ENCODE data around the gene AXIN2.
"Not testable (repeated sequence)": the region's sequence is repeated elsewhere in the genome, so short reads cannot be mapped to it uniquely, and the experiment has no call there.

The AXIN2 gene

GRCh38 chr17:65518256-65518655 is 43.2 kb downstream of the AXIN2 start:
- no peak for DNase-seq (ENCODE audit: low read depth)

GRCh38 chr17:65515959-65516948 is 45.2 kb downstream of the AXIN2 start:
- no peak for DNase-seq (ENCODE audit: low read depth)

DNA sequence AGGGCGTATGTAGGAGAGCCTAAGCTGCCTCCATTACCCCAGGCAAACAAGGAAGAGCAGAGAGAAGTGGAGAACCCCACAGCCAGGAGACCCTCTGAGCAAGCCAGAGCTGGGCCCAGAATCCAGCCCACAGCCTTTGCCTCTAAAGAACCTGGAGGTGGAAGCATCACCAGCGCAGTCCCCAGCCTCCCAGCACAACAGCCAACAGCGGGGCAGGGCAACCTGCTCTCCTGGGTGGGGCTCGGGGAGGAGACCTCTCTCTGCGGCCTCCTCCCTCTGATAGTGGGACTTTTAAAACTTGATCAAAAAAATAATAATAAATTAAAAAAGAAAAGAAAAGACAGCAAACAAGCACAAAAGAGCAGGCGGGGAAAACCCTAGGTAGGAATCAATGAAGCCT is 45.9 kb downstream of the AXIN2 start:
- no peak for DNase-seq (ENCODE audit: low read depth)

DNA sequence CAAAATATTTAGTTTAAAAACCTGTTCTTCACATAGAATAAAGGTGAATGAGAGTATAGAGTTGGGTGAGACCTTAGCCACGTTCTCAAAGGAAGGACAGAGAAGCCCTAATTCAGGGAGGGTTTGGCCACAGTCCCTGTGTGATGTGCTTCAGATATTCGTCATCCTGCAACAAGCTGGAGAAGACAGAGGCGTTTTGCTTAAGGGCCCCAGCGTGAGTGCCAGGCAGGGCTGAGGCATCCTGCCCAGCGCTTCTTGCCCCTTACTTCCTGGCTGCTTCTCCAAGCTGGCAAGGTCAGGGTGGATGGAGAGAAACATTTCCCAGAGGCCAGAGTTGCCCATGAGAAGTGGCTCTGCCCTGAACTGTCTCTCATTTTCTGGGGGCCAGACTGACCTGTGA is 46.9 kb downstream of the AXIN2 start:
- peak; percentile 58 for DNase-seq (ENCODE audit: low read depth)

GRCh38 chr17:65514082-65514481 is 47.4 kb downstream of the AXIN2 start:
- peak; percentile 80 for DNase-seq (ENCODE audit: low read depth)

DNA sequence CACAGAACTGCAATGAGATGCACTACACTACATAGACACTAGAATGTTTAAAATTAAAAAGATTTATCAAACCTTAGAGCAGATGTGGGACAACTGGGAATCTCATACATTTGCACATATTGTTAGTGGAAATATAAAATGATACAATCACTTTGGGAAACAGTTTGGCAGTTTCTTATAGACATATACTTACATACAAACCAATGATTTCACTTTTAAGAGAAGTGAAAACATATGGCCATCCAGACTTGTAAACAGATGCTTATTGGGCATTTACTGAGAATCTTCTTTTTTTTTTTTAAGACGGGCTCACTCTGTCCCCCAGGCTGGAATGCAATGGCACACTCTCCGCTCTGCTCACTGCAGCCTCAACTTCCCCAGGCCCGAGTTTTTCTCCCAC is 50.1 kb downstream of the AXIN2 start:
- no peak for DNase-seq (ENCODE audit: low read depth)

DNA sequence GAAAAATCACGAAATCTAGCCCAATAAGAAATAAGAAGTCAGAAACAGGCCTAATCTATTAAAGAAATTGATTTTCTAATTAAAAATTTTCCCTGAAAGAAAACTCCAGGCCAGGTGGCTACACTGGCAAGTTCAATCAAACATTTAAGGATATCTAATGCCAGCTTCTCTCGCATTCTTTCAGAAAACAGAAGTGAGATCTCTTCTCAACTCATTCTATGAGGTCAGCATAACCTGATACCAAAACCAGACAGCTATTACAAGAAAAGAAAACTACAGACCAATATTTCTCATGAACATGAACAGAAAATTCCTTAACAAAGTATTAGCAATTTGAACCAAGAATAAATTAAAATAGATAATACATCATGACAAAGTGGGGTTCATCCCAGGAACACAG is 52.4 kb downstream of the AXIN2 start:
- no peak for DNase-seq (ENCODE audit: low read depth)

DNA sequence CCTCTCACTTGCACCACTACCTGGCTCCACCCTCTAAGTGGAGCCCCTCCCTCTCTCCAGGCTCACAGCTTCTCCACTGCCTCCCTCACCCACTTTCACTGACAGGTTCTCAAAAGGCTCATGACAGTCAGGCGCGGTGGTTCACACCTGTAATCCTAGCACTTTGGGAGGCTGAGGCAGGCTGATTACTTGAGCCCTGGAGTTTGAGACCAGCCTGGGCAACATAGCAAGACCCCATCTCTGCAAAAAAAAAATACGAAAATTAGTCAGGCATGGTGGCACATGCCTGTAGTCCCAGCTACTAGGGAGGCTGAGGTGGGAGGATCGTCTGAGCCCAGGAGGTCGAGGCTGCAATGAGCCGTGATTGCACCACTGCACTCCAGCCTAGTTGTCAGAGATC is 56.8 kb downstream of the AXIN2 start:
- DNase-seq (ENCODE audit: low read depth), result not testable (repeated sequence)

DNA sequence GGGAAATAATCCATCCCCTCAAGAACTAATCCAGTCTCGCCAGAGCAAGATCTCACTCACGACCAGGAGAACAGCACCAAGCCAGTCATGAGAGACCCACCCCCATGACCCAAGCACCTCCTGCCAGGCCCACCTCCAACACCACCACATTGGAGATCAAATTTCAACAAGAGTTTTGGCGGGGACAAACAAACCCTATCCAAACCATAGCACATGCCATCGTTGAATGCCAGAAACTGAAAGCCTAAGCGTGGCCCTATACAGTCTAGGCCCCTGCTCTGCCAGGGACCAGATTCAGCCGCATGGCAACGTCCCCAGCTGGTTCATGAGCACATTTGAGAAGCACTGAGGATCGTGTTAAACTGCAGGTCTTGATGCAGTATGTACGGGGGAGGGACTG is 57.3 kb downstream of the AXIN2 start:
- DNase-seq (ENCODE audit: low read depth), result no peak

DNA sequence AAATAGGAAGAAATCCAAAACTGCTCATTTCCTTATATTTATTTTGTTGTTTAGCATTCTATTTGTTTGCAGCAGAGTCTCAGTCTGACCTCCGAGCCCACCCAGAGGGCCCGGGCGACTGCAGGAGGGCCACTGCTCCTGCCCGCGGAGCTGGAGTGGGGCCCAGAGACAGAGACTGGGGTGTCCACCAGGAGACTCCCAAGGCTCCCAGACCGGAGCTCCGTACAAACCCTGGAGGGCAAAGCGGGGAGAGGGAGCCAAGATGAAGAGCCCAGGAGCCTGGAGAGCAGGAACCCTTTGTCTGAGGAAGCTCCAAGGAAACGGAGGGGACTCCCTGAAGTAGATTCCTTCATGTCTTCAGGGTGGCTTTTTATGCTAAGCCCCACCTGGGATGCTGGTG is 57.9 kb downstream of the AXIN2 start:
- no peak for DNase-seq (ENCODE audit: low read depth)

GRCh38 chr17:65498816-65499215 is 62.6 kb downstream of the AXIN2 start:
- no peak for DNase-seq (ENCODE audit: low read depth)

DNA sequence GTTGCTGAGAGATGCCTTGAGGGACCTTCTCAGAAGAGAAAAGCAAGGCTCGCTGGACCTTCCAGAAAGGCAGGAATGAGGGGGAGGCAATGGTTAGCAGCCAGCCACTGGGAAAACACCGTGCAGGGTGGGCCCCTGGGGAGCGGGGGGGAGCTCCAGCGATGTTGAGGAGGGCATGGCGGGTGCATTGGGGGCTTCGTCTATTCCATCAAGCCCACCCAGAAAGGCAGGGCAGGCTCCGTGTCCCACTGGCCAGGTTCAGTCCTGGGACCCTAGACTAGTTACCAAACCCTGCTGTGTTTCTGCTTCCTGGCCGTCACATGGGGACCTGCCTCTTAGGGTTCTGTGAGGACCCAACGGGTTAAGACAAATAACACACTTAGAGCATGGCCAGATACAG is 64.6 kb downstream of the AXIN2 start:
- DNase-seq (ENCODE audit: low read depth), result no peak

DNA sequence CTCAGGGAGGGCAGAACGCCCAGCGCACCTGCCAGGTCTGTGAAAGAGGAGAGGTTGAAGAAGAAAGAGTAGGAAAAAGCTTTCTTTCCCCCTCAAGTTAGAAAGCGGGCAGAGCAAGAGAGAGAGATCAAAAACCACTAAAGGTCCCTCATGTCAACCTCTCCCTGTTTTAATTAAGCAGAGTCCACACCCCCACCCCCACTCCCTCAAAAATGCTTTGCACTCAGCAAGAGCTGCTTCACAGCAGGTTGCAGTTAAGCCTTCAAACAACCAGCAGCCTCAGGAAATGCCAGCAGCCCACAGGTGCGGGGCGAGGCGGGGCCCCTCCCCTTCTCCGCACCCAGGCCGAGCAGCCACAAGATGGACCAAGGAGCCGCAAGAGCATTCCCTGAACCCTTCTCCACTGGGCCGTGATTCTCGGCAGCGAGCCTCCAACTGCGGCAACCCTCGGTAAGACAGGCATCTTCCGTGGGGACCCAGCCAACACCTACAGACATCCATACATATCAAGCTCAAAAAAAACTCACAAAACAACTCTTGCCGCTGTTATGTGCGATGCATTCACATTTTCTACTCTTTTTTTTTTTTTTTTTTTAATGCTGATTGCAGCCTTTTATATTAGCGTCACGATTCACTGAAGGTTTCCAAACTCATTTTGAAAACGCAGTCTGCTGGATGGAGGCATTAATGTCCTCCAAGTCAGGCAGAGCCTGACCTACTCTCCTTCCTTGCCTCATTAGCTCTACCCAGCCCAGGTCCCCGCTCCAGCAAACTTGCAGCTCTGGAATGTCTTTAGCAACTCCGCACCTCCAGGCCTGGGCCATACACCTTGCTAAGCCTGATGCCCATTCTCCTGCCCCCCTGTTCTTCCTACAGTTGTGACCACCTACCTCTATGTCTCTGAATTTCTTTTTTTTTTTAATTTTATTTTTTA is 66.1 kb downstream of the AXIN2 start:
- DNase-seq (ENCODE audit: low read depth), result no peak

GRCh38 chr17:65489413-65490155 is 71.9 kb downstream of the AXIN2 start:
- no peak for DNase-seq (ENCODE audit: low read depth)

- DNase-seq (ENCODE audit: low read depth), result no peak
These were observed 72.8 kb downstream of the AXIN2 start for GRCh38 chr17:65488665-65489064.

- DNase-seq (ENCODE audit: low read depth), result no peak
These were observed 73.5 kb downstream of the AXIN2 start for GRCh38 chr17:65487990-65488389.

DNA sequence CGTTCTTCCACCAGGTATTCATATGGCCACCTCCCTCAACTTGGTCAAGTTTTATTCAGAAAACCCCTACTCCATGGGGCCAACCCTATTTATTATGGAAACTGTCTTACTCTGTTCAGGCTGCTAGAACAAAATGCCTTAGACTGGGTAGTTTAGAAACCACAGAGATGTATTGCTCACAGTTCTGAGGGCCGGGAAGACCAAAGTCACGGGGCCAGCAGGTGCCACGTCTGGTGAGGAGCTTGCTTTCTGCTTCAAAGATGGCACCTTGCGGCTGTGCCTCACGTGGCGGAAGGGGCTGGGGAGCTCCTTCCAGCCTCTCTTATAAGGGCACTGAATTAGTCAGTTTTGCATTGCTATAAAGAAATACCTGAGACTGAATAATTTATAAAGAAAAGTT is 74.3 kb downstream of the AXIN2 start:
- DNase-seq (ENCODE audit: low read depth), result no peak

- DNase-seq (ENCODE audit: low read depth), result no peak
These were observed 75.8 kb downstream of the AXIN2 start for GRCh38 chr17:65485388-65486299.

DNA sequence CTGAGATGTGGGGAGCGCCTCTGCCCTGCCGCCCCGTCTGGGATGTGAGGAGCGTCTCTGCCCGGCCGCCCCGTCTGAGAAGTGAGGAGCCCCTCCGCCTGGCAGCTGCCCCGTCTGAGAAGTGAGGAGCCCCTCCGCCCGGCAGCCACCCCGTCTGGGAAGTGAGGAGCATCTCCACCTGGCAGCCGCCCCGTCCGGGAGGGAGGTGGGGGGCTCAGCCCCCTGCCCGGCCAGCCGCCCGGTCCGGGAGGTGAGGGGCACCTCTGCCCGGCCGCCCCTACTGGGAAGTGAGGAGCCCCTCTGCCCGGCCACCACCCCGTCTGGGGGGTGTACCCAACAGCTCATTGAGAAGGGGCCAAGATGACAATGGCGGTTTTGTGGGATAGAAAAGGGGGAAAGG is 77.0 kb downstream of the AXIN2 start:
- DNase-seq (ENCODE audit: low read depth), result not testable (repeated sequence)

DNA sequence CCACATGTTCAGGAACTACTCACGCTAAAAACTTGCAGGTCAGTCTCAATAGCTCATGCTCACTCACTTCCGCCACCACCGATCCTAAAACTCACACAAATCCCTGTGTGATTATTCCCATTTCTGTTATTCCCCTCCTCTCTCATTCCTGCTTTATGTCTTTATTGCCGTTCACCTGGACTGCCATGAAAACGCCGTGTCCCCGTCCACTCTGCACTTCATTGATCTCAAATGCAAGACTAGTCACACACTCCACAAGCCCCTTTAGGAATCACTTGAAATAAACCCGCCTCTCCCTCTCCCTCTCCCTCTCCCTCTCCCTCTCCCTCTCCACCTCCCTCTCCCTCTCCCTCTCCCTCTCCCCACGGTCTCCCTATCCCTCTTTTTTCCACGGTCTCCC is 78.0 kb downstream of the AXIN2 start:
- no peak for DNase-seq (ENCODE audit: low read depth)

- no peak for DNase-seq (ENCODE audit: low read depth)
These were observed 79.2 kb downstream of the AXIN2 start for GRCh38 chr17:65482201-65482600.

Measured in ELR (cell line).